Inferior parietal cortex (tissue), 1 donor: Measurements from ENCODE around the gene BNC2.
"Not testable (repeated sequence)": the region's sequence is repeated elsewhere in the genome, so short reads cannot be mapped to it uniquely, and the experiment has no call there.

Source experiments
- DNase-seq: peaks from one replicate; pipeline ENCODE4 v3.0.0-alpha.2; 2016; ENCODE audit errors: extremely low spot score

The BNC2 gene

DNA sequence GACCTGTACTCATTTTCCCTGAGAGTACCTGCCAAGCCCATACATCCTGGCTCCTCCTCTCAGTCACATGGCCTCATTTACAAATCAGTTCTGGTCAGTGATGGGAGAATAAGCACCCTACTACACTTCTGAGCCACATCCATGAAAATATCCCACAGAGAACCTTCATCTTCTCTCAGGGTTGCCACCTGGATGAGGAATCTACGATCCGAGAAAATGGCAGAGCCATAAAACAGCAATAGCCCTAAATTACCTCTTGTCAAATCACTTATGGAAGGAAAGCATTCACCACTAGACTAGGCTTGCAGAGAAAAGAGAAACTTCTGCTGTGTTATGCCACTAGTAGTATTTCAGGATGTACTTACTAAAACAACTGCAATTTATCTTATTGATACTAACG, 324.8 kb downstream of the BNC2 start:
- DNase-seq = no peak

DNA sequence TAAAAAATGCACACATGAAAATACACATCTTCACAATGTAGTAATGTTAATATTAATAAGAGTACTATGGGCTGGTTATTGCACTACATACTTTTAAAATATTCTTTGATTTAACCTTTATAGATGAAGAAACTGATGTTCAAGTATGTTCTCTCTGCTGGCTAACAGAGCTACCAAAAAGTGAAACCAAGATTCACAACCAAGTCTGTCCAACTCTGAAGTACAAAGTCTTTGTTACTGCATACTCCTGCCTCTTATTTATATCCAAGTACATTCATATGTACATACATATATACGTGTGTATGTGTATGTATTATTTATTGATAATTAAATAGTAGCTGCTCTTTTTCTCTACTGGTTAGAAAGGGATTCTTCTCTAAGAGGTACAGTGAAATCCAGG, 325.6 kb downstream of the BNC2 start:
- DNase-seq = no peak

DNA sequence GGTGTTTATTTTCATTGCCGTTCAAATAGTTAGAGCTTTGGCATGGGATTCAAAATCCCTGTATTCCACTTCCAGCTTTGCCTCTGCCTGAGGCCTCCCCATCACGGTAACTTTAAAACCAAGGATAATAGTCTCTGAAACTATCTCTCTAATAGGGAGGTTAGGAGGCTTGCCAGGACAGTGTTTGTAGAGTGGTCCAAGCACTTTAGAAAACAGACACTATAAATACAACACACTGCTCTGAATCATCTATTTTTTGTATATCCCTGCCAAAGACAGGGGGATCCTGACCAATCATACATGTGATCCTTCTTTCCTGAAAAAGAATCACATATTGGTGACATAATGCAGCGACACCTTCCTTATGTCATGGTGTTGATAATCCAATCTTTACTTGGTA, 326.8 kb downstream of the BNC2 start:
- DNase-seq = no peak

DNA sequence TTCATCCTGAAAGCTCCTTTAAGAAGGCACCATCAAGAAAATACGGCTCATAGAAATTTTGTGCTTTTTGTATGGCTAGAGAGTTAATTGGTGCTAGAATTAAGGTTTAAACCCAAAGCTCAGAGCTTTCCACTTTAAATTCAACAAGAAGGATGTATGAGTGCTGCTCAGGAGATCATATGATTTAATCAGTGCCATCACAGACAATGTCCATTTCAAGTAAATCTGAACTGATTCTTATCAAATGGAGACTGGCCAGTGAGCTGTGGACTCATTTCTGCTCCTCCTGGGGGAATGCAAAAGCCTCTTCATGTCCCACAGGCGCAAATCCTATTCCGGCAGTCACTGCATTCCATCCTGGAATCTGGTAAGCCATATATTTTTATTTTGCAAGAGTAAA, 327.2 kb downstream of the BNC2 start:
- DNase-seq = no peak

- no peak for DNase-seq
Measured at GRCh38 chr9:16542290-16542689, 328.2 kb downstream of the BNC2 start.

- no peak for DNase-seq
Measured at GRCh38 chr9:16540743-16541613, 329.5 kb downstream of the BNC2 start.

GRCh38 chr9:16539626-16540025, 330.8 kb downstream of the BNC2 start:
- DNase-seq = not testable (repeated sequence)

GRCh38 chr9:16535555-16535954, 334.9 kb downstream of the BNC2 start:
- DNase-seq = no peak

- DNase-seq = no peak
Measured at GRCh38 chr9:16532681-16533450, 337.6 kb downstream of the BNC2 start.

GRCh38 chr9:16532272-16532671, 338.2 kb downstream of the BNC2 start:
- no peak for DNase-seq

- no peak for DNase-seq
Measured at GRCh38 chr9:16530669-16531642, 339.5 kb downstream of the BNC2 start.

DNA sequence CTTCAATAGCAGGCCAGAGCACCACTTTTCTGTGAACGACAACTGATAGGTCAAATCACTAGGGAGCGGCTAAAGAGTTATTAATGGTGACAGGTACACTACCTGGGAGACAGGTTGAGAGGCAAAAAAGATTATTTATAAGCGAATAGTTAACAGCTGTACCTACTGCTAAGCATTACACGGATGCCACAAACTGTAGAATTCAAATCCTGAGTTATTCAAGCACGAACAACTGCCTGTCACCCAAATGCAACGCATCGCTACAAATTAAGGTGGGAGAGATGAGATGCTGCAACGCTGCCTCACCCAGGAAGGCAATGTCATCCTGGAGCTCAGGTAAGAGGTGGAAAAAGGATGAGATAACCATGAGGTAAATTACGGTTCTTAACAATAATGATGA, 342.9 kb downstream of the BNC2 start:
- no peak for DNase-seq

DNA sequence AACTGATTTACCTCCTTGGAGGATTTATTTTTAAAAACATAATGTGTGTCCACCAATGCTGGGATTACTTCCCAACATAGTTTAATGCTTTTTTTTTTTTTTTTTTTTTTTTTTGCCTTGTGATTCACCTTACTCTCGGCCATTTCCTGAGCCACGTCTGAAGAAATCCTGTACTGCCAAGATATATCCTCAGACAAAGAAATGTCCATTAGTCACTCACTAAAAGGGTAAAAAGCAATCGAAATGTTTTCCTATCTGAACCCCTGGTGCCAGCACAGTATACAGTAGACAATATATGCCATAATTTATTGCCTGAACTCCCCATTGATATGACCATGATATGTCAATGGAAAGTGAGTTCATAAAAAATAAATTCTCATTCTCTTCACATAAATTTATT, 344.1 kb downstream of the BNC2 start:
- no peak for DNase-seq

GRCh38 chr9:16524823-16525222, 345.6 kb downstream of the BNC2 start:
- DNase-seq = no peak

- DNase-seq = no peak
Measured at GRCh38 chr9:16524078-16524477, 346.4 kb downstream of the BNC2 start.

- DNase-seq = no peak
Measured at GRCh38 chr9:16521868-16522411, 348.5 kb downstream of the BNC2 start.

DNA sequence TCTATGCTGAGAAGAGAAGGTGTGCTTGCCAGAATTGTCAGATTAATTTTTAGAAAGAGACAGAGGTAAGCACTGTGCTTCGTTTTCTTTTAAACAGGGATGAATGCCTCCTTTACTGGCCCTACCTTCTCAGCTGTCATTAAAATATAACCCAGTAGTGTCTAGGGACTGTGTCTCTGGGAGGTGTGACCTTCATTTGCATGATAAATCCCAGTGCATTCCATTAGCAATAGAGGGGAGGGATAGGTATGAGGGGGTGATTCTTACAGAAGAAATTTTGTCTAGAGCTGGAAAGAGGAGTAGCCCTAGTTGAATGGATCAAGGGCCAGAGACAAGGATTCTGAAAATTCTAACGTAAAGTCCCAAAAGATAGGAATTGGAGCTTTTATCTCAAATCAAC, 351.5 kb downstream of the BNC2 start:
- no peak for DNase-seq

DNA sequence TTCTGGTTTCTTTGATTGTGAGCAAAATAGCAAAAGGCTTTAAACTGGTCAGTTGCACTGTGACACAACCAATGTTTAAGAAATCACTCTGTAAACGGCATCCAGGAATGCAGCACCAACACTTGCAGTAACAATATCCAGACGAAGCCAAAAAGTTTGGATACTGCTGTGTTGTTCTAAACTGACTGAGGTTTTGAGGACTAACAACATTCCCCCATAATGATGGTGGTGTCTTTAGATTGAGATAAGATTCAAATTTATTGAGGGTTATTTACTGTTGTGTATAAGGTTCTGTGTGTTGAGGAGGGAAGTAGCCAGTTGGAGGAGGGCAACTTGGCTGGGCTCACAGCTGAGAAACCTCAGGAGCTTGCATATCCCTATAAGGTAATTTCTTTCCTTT, 353.6 kb downstream of the BNC2 start:
- DNase-seq = no peak

DNA sequence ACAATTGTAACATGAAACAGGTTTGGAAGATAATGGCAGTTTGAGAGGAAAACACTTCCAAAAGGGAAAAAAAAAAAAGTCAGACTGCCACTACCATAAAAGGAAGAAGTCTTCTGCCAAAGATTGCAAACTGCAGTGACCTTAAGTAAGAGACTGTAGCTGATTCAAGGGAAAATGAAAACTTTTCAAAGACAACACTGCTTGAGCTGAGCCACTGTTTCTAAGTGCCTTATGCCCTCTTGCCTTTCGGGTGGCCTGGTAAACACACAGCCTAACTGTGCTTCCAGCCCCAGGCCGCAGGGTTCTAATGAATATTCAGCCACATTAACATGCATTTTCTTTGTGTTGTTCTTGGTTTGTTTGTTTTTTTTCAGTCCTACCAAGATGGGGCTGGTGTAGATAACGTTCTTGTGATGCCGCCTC, 354.6 kb downstream of the BNC2 start:
- DNase-seq = no peak

GRCh38 chr9:16515207-16515606, 355.3 kb downstream of the BNC2 start:
- no peak for DNase-seq

DNA sequence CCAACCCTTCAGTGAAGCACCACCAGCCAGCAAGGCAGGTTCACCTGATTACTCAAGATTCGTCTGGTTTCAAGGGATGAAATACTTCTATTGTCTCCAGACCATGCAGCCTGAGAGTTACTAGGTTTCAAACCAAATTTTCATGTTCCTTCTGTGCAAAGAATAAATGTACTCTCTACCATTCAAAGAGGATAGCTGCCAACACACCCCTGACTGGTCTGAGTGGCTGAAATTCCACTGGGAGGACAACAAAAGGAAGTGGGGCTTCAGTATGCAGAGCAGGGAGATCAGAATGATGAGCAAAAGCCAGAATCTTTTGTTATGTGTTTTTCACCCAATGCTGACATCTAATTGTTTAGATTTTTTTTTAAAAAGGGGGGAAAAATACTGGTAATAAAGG, 356.3 kb downstream of the BNC2 start:
- DNase-seq = no peak

DNA sequence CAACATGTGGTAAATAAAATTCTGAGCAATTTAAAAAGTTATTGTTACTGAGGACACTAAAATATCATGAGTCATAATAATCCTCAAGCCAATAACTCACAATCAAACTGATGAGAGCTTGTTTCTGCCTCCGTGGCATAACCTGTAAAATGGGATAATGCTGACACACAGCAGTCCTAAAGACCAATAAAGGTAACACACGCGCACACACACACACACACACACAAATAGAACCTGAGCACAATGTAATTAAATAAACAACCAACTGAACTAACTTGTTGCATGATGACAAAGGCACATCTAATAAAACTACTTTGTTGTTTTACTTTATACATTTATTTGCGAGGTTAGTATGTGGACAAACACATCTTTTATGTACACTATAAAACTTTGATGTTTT, 358.2 kb downstream of the BNC2 start:
- no peak for DNase-seq
